ENCODE results near the gene SCD5.

GRCh38 chr4:82712561-82712960, 86.0 kb downstream of the SCD5 start:
- TF ChIP-seq RFX5 (IDR thresholded peaks at IDR 0.05; ENCODE audit: low read depth, low read length) (no peak), SMC3 (IDR thresholded peaks at IDR 0.05; ENCODE audit: low read depth, low read length) (no peak), CEBPB (IDR thresholded peaks at IDR 0.05; ENCODE audit: low read depth, low read length) (no peak), POLR2A (IDR thresholded peaks at IDR 0.05; ENCODE audit: low read depth, low read length) (no peak), USF2 (IDR thresholded peaks at IDR 0.05; ENCODE audit: low read depth, low read length) (no peak), MXI1 (IDR thresholded peaks at IDR 0.05; ENCODE audit: borderline replicate concordance, low read depth, low read length) (no peak)
- TF ChIP-seq, protein P1, sequence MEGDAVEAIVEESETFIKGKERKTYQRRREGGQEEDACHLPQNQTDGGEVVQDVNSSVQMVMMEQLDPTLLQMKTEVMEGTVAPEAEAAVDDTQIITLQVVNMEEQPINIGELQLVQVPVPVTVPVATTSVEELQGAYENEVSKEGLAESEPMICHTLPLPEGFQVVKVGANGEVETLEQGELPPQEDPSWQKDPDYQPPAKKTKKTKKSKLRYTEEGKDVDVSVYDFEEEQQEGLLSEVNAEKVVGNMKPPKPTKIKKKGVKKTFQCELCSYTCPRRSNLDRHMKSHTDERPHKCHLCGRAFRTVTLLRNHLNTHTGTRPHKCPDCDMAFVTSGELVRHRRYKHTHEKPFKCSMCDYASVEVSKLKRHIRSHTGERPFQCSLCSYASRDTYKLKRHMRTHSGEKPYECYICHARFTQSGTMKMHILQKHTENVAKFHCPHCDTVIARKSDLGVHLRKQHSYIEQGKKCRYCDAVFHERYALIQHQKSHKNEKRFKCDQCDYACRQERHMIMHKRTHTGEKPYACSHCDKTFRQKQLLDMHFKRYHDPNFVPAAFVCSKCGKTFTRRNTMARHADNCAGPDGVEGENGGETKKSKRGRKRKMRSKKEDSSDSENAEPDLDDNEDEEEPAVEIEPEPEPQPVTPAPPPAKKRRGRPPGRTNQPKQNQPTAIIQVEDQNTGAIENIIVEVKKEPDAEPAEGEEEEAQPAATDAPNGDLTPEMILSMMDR (conservative IDR thresholded peaks at IDR 0.05; ENCODE audit: low read depth, low read length): no peak

All from IMR-90 (cell line).